Left renal cortex interstitium (tissue), 4 donors: Measurements from ENCODE around the gene GBP3. TPM values are rescaled to one million over a fixed set of nuclear protein-coding genes. Genes with fewer than 3 reads are reported as not detected.
A peak's percentile ranks its signal among the peaks of the same experiment; 100 is the strongest.
"Not testable (repeated sequence)": the region's sequence is repeated elsewhere in the genome, so short reads cannot be mapped to it uniquely, and the experiment has no call there.

ENCODE experiments used
- DNase-seq, 4 donors: peaks; one replicate each; pipeline ENCODE4 v3.0.0-alpha.2; 2013; ENCODE audit warnings: low read depth in 4 of 4, low spot score in 2 of 4, missing footprints in 1 of 4
- polyA plus RNA-seq, 4 donors: library from polyadenylated mRNA; unstranded; fragments of 120-200 nt; gene quantifications; one replicate each; pipeline ENCODE4 v1.2.1, GENCODE V29; 2013; ENCODE audit not compliant: insufficient read length in 4 of 4

GBP3 gene
- polyA plus RNA-seq: 10 to 100 TPM; 13.1 to 37.9 (median 21.9) TPM

GRCh38 chr1:89022167-89022959 lies at the start of gene GBP3:
Gene GBP3 (minus strand): TSS chr1:89022866. CDS start chr1:89020721, 2,145 bp downstream.
- DNase-seq: peak; percentile 6 to 45 (median 10)

DNA sequence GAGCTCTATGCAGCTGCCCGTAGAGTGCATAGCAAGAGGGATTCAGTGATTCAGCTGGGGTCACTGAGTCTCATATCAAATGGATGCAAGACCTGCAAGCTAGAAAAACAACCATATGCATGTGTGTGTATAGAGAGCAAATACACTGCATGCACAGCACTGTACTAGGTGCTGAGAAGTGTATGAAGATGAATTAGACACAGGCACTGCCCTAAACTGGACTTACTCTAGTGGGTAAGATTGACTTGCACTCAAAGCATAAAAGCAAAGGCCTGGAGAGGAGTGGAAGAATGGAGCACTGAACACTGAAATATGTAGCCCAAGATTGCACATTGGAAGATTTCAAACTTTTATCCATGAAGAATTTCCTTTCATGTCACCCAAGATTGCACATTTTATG lies 47.8 kb upstream of the GBP3 start:
- no peak for DNase-seq

GRCh38 chr1:89069951-89070350 lies 47.3 kb upstream of the GBP3 start:
- no peak for DNase-seq

- DNase-seq: no peak
These were observed 45.6 kb upstream of the GBP3 start for GRCh38 chr1:89068291-89068690.

GRCh38 chr1:89065079-89065868 lies 42.6 kb upstream of the GBP3 start, which contains the start of gene GBP1:
Gene GBP1 (minus strand): TSS chr1:89065208. CDS start chr1:89063234, 1,974 bp downstream.
- DNase-seq: peak in 2 of 4 donors; percentile 24 to 31

GRCh38 chr1:89064632-89065031 lies 42.0 kb upstream of the GBP3 start:
- peak in 2 of 4 donors; percentile 23 to 47 for DNase-seq

DNA sequence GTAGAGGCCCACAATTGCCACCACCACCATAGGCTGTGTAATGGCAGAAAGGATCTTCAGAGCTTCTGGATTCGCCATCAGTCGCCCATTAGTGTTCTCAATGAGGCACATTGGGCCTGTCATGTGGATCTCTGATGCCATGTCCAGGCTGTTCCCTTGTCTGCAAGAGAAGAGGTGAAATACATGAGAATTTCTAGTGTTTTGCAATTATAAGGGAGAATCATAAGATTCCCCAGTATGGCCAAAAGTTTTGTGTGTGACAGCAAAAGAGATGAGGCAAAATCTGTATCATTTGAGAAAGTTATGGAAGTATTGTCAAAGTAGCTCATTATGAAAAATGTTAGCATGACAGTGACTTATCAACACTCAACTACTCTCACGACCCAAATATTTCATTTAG lies 40.4 kb upstream of the GBP3 start:
- no peak for DNase-seq

- DNase-seq: no peak
These were observed 37.4 kb upstream of the GBP3 start for GRCh38 chr1:89060091-89060490.

DNA sequence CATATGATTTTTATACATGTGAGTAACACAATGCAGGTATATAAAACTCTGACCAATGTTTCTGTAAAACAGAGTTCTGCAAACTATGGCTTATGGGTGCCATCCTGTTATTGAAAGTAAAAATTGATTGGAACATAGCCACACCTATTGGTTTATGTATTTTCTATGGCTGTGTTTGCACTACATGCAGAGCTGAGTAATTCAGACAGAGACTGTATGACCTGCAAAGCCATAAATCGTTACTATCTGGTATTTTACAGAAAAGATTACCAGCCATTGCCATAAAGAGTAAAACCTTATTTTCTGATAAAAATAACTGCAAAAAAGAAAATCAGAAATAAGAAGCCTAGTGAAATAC lies 29.3 kb upstream of the GBP3 start:
- no peak for DNase-seq

- DNase-seq: no peak
These were observed 28.8 kb upstream of the GBP3 start for GRCh38 chr1:89051300-89051954.

GRCh38 chr1:89050649-89051033 lies 28.0 kb upstream of the GBP3 start:
- DNase-seq: no peak

GRCh38 chr1:89049901-89050648 lies 27.4 kb upstream of the GBP3 start:
- DNase-seq: not testable (repeated sequence)

DNA sequence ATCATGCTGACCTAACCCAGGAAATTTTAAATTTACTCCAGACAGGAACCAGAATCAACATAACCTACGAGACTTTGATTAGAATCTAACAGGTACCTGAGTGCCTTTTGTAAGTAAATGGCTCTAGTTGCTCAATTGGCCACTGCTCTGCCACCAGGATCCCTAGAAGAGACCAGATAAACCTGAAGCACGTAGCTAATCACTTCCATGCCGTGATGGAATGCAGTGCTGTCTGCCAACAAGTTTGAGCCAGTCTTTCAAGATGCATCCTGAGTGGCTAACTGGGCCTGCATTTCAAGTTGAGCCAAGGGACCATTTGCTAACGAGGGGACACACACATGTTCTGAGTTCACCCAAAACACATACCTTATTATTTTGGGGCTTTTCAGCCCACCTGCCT lies 26.5 kb upstream of the GBP3 start:
- DNase-seq: not testable (repeated sequence)

DNA sequence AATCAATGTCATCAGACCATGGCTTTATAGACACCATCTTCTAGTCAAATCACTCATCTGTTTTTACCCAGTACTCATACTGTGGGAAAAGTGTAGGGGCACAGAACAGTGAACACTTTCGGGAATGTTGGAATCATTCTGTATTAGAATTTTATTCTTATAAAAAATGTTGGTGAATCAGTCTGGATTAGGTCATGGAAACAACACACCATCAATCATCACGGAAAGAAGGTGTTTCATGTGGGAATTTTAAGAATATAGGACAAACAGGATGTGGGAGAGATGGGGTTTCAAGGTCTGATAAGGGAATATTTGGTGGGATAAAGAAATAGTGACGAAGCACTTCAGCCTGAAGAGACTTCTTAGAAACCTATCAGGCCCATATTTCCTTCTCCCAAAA lies 25.1 kb upstream of the GBP3 start:
- DNase-seq: no peak

- DNase-seq: not testable (repeated sequence)
These were observed 23.9 kb upstream of the GBP3 start for GRCh38 chr1:89046318-89047183.

DNA sequence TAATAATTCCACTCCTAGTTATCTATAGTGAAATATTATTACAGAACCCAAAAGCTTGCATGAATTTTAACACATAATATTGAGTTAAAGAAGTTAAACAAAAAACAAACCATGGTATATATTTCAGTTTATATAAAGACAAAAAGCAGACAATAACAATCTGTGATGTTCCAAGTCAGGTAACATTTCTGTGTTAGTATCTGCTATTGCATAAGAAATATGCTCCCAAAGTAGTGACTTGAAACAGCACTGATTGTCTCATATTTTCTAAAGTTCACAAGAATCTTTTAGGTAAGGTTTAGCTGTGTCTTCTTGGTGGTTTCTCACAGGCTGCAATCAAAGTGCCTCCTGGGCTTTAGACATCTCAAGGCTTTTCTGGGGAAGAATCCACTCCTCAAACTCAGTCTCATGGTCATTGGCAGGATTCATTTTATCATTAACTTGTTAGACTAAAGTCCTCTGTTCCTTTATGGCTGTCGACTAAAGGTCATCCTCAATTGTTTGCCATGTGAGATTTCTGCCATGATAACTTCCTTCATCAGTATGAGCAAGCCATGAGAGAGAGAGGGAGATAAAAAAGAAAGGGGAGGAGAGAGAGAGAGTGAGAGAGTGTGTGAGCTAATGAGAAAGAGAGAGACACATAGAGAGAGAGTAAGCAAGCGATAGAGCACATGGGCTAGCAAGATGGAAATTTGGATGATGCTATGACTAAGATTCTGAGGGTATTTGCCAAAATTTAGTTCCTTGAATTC lies 22.5 kb upstream of the GBP3 start:
- DNase-seq: no peak

DNA sequence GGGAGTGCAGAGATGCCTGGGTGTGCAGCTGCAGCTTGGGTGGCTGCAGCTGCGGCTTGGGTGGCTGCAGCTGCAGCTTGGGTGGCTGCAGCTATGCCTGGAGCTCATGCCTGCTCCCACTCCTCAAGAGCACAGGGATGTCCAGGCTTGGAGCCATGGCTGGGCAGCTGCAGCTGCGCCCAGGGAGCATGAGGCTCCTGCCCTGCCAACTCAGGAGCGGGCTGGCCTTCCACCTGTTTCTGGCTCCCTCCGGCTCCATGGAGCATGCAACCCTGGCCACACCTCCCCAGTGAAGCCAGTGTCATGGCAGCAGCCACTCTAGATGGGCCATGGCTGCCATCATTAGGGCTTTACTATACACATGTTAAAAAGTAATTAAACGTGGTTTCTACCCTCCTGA lies 21.3 kb upstream of the GBP3 start:
- no peak for DNase-seq

DNA sequence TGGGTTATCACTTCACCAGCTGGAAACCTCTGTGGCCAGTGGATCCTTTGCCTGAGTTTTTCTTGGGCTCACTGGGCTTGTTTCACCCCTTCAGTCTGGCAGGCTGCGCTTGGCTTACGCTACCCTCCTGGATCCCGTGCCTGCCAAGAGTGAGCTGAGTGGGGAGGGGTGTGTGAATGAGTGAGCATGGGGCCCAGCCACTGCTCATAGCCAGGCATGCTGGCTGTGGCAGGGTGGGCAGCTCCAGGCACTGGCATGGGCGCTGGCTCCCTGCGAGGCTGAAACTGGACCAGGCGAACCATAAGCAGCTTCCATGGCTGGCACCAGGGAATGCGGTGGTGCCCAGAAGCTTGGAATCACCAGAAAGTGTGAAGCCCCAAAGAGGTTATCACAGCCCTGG lies 19.8 kb upstream of the GBP3 start:
- no peak for DNase-seq

- DNase-seq: no peak
These were observed 19.1 kb upstream of the GBP3 start for GRCh38 chr1:89041721-89042120.
